ENCODE data around the gene CBY2.
"Not testable (repeated sequence)": the region's sequence is repeated elsewhere in the genome, so short reads cannot be mapped to it uniquely, and the experiment has no call there.

The CBY2 gene

DNA sequence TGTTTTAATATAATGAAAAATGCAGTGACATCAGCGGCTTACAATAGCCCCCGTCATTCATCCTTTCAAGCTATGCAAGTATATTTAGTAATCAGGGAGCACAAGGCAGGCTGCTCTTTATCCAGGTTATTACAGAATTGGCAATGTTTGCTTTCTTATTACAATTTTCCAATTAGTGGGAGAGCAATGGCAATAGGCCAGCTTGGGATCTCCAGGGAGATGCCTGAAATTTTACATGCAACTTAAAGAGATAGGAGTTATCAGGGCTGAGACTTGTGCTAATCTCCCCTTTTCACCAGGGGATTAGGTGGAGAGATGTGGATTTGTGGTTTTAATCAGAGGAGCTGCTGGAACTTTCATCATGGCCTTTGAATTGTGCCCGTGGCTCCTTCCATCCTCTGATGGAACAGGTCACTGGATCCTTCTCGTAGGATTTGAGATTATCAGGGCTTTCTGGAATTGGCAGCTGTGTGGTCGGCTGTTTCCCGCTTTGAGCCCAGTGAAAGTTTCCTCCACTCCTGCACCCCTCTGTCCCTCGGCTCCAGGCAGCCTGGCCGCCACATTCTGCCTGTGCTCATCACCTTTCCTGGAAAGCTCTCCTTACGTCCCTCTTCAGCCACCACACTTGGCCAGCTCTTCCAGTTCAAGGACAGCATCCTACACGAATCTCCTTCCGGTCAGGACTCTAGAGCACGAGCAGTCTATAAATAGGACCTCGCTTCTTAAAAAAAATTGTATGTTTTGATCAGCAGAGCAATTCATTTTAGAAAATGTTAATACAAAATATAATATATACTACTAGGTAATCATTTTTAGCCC is 47.0 kb downstream of the CBY2 start:
- peak in 1 of 2 experiments; percentile 67 for DNase-seq

DNA sequence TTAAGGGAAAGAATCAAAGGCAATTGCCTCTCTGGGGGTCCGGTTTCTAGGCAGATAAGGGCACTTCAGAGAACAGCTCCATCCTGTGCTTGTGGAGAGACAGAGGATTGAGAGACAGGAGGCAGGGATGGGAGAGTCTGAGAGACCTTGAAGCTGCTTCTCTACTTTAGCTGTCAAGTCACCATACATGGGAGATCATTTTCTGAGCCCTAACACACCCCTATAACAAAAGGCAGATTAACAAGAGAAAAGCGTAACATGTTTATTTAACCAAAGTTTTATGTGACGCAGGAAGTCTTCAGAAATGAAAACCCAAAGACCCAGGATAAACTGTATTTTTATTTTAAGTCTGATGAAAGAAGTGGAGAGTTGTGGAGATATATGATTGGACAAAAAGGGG is 48.4 kb downstream of the CBY2 start:
- DNase-seq = no peak

DNA sequence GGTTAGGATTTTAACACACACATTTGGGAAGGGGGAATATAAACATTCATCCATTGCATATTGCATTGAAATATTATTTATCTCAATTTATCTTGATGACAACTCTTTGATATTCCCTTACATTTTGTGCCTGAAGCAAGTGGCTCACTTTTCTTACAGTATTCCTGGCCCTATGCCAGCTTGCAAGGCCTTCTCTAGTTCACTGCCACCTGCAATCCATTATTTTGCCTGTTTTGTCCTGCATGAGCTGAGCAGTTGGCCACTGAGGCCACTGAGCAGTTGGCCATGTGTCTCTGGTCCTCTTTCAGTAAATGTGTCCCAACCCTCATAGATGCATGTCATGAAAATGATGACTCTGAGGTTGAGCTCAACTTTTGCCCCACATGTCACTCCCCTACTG is 49.8 kb downstream of the CBY2 start:
- no peak for DNase-seq

DNA sequence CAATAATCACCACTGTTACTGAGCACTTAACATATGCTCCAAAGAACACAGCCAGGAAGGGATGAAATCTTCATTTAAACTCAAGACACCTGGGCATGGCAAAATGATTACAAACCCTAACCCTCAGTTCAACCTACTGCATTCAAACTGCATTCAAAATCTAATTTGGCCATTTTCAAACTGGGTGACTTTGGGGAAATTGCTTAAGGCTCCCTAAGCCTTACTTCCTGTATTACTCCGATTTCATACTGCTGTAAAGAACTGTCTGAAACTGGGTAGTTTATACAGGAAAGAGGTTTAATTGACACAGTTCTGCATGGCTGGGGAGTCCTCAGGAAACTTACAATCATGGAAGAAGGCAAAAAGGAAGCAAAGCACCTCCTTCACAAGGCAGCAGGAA is 50.4 kb downstream of the CBY2 start:
- DNase-seq = no peak

DNA sequence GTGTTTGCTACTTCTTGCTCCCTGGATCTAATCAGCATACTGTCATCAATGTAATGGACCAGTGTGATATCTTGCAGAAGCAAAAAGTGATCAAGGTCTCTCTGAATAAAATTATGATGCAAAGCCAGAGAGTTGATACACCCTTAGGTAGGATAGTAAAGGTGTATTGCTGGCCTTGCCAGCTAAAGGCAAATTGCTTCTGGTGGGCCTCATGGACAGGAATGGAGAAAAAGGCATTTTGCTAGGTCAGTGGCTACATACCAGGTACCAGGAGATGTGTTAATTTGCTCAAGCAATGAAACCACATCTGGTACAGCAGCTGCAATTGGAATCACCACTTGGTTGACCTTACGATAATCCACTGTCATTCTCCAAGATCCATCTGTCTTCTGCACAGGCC is 54.4 kb downstream of the CBY2 start:
- not testable (repeated sequence) for DNase-seq

DNA sequence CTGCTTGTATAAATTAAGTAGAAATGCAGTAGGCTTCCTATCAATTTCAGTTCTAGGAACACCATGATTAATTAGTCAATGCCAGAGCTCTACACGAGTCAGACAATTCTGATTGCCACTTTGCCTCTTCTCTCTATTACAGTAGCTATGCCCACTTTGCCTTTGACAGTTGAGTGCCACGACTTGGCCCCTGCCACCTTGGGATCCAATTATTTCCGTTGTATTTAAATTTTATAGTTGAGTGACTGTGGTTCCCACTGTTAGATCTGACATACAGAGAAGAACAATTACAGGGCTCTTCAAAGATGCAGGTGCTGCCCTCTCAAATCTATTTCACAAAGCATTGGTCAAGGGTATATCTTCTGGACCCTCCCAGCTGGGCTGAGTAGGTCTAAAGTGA is 55.5 kb downstream of the CBY2 start:
- not testable (repeated sequence) for DNase-seq

DNA sequence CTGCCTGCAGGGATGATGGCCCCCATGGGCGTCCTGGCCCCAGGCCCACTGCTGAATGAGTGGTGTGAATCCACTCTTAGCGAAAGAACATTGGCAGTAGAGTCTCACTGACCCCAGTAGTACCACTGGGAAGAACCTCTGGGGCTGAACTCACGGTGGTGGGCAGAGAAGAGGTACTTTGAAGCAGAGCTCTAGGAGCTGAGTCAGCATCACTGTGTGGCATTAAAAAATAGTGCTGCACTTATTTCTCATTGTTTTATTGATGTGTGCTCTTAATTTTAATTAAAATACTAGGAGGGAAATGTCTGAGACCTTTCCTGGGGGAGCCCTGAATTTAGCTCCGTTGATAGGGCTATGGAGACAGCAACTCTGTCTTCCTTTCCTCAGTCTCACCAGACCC is 61.3 kb downstream of the CBY2 start:
- no peak for DNase-seq
